WI38 (cell line): Measurements from ENCODE around the gene KRT13.

Experiments used
- H3K4me3 ChIP-seq: 2 replicates; pipeline ENCODE4 v1.5.1; 2011; ENCODE audit warnings: low read depth, mild to moderate bottlenecking, control low read depth, low read length
- TF ChIP-seq, protein P1 (sequence below): IDR thresholded peaks from 2 replicates; pipeline ENCODE4 v1.5.1; 2012; ENCODE audit warnings: low read depth, mild to moderate bottlenecking, control low read depth, low read length

Gene KRT13

DNA sequence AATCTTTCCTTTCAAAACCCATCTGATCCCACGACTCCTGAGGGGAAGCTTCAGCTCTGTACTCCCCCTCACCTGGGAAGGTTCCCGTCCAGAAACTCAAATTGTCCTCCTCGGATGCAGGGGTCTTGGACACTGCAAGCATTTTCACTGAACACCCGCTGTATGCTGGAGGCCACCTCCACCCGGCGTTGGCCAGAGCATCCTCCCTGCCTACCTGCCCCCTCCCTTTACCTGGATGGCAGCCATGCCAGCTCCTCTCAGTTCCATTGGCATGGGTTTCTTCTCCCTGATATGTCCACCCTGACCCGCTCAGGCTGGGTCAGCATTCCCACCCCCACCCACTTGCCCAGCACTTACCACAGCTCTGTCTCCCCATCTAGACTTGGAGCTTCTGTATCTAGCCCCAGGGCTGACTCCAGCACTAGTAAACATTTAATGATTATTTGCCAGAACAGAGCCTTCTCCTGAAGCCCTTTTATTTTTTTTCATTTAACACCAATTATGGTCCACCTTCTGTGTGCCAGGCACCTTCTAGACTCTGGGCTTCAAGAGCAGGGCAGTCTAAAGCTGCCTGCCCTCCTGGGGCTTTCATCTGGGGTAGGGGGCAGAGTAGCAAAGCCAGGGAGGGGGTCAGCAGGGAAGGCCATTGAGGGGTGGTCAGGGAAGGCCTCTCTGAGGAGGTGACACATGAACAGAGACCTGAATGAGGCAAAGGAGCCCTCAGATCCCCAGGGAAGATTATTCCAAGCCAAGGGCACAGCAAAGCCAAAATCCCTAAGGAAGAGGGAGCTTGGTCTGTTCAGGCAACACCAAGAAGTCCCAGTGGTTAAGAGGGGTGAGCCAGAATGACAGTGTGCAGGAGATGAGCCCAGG lies 31.6 kb upstream of the KRT13 start:
- no peak overlapping the region for H3K4me3 ChIP-seq
- TF ChIP-seq, protein P1, sequence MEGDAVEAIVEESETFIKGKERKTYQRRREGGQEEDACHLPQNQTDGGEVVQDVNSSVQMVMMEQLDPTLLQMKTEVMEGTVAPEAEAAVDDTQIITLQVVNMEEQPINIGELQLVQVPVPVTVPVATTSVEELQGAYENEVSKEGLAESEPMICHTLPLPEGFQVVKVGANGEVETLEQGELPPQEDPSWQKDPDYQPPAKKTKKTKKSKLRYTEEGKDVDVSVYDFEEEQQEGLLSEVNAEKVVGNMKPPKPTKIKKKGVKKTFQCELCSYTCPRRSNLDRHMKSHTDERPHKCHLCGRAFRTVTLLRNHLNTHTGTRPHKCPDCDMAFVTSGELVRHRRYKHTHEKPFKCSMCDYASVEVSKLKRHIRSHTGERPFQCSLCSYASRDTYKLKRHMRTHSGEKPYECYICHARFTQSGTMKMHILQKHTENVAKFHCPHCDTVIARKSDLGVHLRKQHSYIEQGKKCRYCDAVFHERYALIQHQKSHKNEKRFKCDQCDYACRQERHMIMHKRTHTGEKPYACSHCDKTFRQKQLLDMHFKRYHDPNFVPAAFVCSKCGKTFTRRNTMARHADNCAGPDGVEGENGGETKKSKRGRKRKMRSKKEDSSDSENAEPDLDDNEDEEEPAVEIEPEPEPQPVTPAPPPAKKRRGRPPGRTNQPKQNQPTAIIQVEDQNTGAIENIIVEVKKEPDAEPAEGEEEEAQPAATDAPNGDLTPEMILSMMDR = no peak

DNA sequence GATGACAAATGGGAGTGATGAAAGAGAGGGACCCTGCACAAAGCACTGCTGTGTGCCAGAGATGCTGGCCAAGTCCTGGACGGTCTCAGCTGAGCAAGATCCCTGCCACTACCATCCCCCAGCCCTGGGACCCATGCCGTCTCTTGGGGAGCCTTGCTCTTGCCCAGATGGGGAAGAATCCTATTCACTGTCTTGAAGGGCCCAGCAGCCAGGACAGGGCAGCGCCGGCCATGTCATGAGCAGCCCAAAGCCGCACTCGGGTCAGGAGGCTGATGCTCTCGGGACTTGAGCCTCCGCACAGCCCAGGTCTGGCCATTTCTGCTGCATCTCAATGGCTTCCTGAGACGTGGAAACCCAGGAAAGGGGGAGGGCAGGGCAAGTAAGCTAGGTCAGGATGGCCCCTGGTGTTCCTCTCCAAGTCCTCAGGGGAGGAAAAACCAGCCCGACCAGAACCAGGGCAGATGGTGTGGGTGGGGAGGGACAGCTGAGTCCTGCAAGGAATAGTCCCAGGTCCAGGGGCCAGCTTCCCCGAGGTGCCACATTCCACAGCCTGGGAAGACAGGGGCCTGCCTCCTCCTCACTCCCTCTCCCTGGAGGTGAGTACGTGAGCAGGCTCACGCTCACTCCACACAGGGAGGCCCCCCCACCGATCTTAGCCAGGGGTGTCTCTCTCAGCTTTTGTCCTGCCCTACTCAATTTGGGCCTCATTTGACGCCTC lies 30.5 kb upstream of the KRT13 start:
- H3K4me3 ChIP-seq = no peak overlapping the region

DNA sequence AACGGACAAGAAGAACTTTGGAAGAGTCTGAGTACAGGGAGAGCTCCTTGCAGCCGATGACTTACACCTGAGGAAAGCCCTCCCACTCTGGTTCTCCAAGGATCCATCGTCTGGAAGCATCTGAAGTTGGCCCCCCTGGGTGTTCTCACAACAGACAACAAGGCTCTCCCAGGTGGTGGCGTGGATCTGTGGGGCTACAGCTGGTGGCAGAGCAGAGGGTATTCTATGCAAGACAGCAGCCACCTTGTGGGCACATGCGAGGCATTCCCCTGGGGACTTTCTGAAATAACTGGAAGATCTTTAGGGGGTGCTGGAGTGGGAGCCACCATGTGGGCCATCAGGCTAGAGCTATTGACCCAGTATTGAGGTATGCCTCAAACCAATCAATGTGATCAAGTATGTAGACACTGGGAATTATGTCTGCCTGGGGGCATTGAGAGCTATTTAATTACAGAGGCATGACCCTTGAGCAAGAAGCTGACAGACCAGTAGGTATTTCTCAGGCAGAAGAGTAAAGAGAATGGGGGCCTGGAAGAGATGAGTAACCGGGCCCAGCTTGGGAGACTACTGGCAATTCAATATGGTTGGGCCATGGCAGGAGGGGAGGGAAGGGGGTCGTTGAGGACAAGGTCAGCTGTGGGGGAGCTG lies 29.6 kb upstream of the KRT13 start:
- no peak overlapping the region for H3K4me3 ChIP-seq
- TF ChIP-seq, protein P1 = no peak

More for the DNA sequence above, 30.5 kb upstream of the KRT13 start:
- TF ChIP-seq, protein P1 = no peak

DNA sequence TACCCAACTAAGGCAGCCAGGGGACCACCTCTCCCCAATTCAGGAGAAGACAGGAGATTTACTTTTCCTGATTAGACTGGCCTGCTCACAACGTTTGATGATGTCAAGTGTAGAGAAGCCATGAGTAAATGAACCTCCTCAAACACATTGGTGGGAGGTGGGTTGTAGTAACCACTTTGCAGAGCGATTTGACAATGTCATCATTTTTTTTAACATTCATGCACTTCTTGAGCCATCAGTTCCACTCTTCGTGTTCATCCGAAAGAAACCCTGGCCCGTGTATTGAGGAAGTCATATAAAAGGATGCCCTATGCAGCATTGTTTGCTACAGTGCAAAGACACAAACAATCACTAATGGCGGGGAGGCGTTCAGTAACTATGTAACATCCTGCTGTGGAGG lies 28.2 kb upstream of the KRT13 start:
- no peak overlapping the region for H3K4me3 ChIP-seq
- TF ChIP-seq, protein P1 = no peak

DNA sequence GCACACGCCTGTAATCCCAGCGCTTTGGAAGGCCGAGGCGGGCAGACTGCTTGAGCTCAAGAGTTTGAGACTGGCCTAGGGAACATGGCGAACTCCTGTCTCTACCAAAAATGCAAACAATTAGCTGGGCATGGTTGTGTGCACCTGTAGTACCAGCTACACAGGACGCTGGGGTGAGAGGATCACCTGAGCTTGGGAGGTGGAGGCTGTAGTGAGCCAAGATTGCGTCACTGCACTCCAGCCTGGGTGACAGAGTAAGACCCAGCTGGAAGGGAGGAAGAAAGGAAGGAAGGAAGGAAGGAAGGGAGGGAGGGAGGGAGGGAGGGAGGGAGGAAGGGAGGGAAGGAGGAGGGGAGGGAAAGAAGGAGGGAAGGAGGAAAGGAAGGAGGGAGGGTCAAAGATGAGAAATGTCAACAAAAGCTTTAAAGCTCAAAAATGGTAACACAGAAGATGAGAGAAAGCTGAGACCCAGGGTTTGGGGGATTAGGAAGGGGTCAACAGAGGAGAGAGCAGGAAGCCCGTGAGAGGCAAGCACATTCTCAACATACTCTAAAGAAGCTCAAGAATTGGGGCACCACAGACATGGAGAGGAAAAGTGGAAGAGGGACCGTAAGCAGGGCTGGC lies 27.6 kb upstream of the KRT13 start:
- TF ChIP-seq, protein P1 = no peak

DNA sequence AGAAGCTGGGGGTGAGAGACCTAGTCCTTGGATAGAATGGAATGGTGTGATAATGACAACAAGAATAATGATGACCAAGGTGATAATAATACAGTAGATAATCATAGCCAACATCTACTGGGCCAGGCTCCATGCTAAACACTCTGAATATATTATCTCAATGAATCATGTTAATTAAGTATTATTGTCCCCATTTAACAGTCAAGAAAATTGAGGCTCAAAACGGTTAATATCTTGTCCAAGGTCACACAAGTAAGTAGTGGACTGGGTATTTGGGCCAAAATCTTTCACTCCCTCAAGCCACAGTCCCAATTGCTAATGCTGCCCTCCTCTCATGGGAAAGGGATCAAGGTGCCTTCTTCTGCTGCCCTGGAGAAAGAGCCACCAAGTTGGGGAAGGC lies 26.6 kb upstream of the KRT13 start:
- TF ChIP-seq, protein P1 = no peak
- no peak overlapping the region for H3K4me3 ChIP-seq

More for the DNA sequence above, 27.6 kb upstream of the KRT13 start:
- H3K4me3 ChIP-seq = no peak overlapping the region
